NB4 (cell line): ENCODE results near the gene CD2BP2.

ENCODE experiments used
- CTCF ChIP-seq: IDR thresholded peaks from one replicate; pipeline ENCODE4 v1.5.1; 2012; ENCODE audit warnings: low read depth, low read length
- MYC ChIP-seq: IDR thresholded peaks from 2 replicates; pipeline ENCODE4 v1.6.1; 2011; ENCODE audit warnings: low read depth, low read length
- POLR2A ChIP-seq: IDR thresholded peaks from 2 replicates; pipeline ENCODE4 v1.6.1; 2011; ENCODE audit warnings: mild to moderate bottlenecking; ENCODE audit not compliant: insufficient read length; ENCODE audit errors: extremely low read depth

GRCh38 chr16:30353438-30354129 lies 1.5 kb downstream of the CD2BP2 start:
- TF ChIP-seq CTCF (no peak), POLR2A (no peak), MYC (no peak)
